IPS DF 6.9 (cell line): ENCODE measurements around the gene FBXO36.
"Not testable (repeated sequence)": the region's sequence is repeated elsewhere in the genome, so short reads cannot be mapped to it uniquely, and the experiment has no call there.

Experiments
- DNase-seq: peaks from one replicate; pipeline ENCODE4 v3.0.0-alpha.2; 2013; ENCODE audit warnings: low read depth, low spot score
- H3K27ac ChIP-seq: one replicate; pipeline ENCODE4 v1.5.1; 2013; ENCODE audit warnings: low read length, control low read depth
- H3K27me3 ChIP-seq: 2 replicates; pipeline ENCODE4 v1.6.1; 2013; ENCODE audit warnings: mild to moderate bottlenecking, low read length; ENCODE audit not compliant: control insufficient read depth, insufficient read depth
- H3K36me3 ChIP-seq: 2 replicates; pipeline ENCODE4 v1.6.1; 2013; ENCODE audit warnings: low read length; ENCODE audit not compliant: control insufficient read depth, insufficient read depth
- H3K4me1 ChIP-seq: 2 replicates; pipeline ENCODE4 v1.6.1; 2013; ENCODE audit warnings: low read length; ENCODE audit not compliant: control insufficient read depth, insufficient read depth
- H3K4me3 ChIP-seq: 2 replicates; pipeline ENCODE4 v1.5.1; 2013; ENCODE audit warnings: mild to moderate bottlenecking, low read length
- H3K9me3 ChIP-seq: 2 replicates; pipeline ENCODE4 v1.6.1; 2013; ENCODE audit warnings: low read length, inconsistent platforms; ENCODE audit not compliant: control insufficient read depth, insufficient read depth
- WGBS: extraction: QIAGEN DNeasy Blood & Tissue Kit; methylation state at CpG from one replicate; pipeline ENCODE4 v1.1.7; 2013; ENCODE audit warnings: mixed read lengths, missing lambda C conversion rate; ENCODE audit not compliant: insufficient read length, insufficient coverage; 5-methylcytosine and 5-hydroxymethylcytosine counted together

The FBXO36 gene

GRCh38 chr2:229888031-229888430 lies 34.3 kb upstream of the FBXO36 start:
- no peak overlapping the region for H3K4me3 ChIP-seq
- H3K36me3 ChIP-seq = no peaks in the 10 kb centered on the region
- no peaks in the 10 kb centered on the region for H3K4me1 ChIP-seq
- no peak for DNase-seq
- no peaks in the 10 kb centered on the region for H3K9me3 ChIP-seq
- no peak overlapping the region for H3K27ac ChIP-seq
- WGBS = no CpG with 5 or more reads among the region's 1 CpG
- H3K27me3 ChIP-seq = no peaks in the 10 kb centered on the region

GRCh38 chr2:229889023-229889422 lies 33.3 kb upstream of the FBXO36 start:
- no peaks in the 10 kb centered on the region for H3K36me3 ChIP-seq
- H3K4me1 ChIP-seq = no peaks in the 10 kb centered on the region
- no peaks in the 10 kb centered on the region for H3K27me3 ChIP-seq
- H3K4me3 ChIP-seq = no peak overlapping the region
- no CpG with 5 or more reads among the region's 2 CpGs for WGBS
- no peak overlapping the region for H3K27ac ChIP-seq
- no peak for DNase-seq
- no peaks in the 10 kb centered on the region for H3K9me3 ChIP-seq

GRCh38 chr2:229896857-229897256 lies 25.4 kb upstream of the FBXO36 start:
- Histone ChIP-seq H3K4me3 (no peak overlapping the region), H3K9me3 (no peaks in the 10 kb centered on the region), H3K27me3 (no peaks in the 10 kb centered on the region), H3K27ac (no peak overlapping the region), H3K4me1 (no peaks in the 10 kb centered on the region), H3K36me3 (no peaks in the 10 kb centered on the region)
- WGBS = no CpG with 5 or more reads among the region's 1 CpG
- no peak for DNase-seq

GRCh38 chr2:229899604-229900003 lies 22.7 kb upstream of the FBXO36 start:
- Histone ChIP-seq H3K4me3 (no peak overlapping the region), H3K36me3 (no peaks in the 10 kb centered on the region; the same call in 1 of the 2 replicates), H3K9me3 (no peaks in the 10 kb centered on the region), H3K4me1 (no peaks in the 10 kb centered on the region), H3K27me3 (no peaks in the 10 kb centered on the region), H3K27ac (no peak overlapping the region)
- DNase-seq = no peak
- WGBS = 100% methylated on average over 1 of the region's 3 CpGs

- no CpG with 5 or more reads among the region's 3 CpGs for WGBS
- no peaks in the 10 kb centered on the region for H3K27me3 ChIP-seq
- DNase-seq = no peak
- no peak overlapping the region for H3K27ac ChIP-seq
- H3K36me3 ChIP-seq = no peaks in the 10 kb centered on the region; the same call in 1 of the 2 replicates
- H3K4me3 ChIP-seq = no peak overlapping the region
- no peaks in the 10 kb centered on the region for H3K4me1 ChIP-seq
- no peaks in the 10 kb centered on the region for H3K9me3 ChIP-seq
Observed at GRCh38 chr2:229900012-229900411, 22.3 kb upstream of the FBXO36 start.

- not testable (repeated sequence) for H3K4me3 ChIP-seq, H3K36me3 ChIP-seq, H3K4me1 ChIP-seq, H3K27me3 ChIP-seq, H3K27ac ChIP-seq, H3K9me3 ChIP-seq, DNase-seq
- no CpG with 5 or more reads among the region's 9 CpGs for WGBS
Observed at GRCh38 chr2:229900514-229900913, 21.8 kb upstream of the FBXO36 start.

GRCh38 chr2:229901819-229902218 lies 20.5 kb upstream of the FBXO36 start:
- H3K4me1 ChIP-seq = no peaks in the 10 kb centered on the region
- H3K4me3 ChIP-seq = no peak overlapping the region
- H3K9me3 ChIP-seq = no peaks in the 10 kb centered on the region
- WGBS = no CpG with 5 or more reads among the region's 3 CpGs
- H3K36me3 ChIP-seq = no peaks in the 10 kb centered on the region; the same call in 1 of the 2 replicates
- no peak overlapping the region for H3K27ac ChIP-seq
- no peaks in the 10 kb centered on the region for H3K27me3 ChIP-seq
- no peak for DNase-seq

- H3K27me3 ChIP-seq = no peaks in the 10 kb centered on the region
- no peak for DNase-seq
- no CpG with 5 or more reads among the region's 3 CpGs for WGBS
- no peaks in the 10 kb centered on the region for H3K9me3 ChIP-seq
- H3K4me3 ChIP-seq = no peak overlapping the region
- no peak overlapping the region for H3K27ac ChIP-seq
- no peaks in the 10 kb centered on the region for H3K4me1 ChIP-seq
- H3K36me3 ChIP-seq = no peaks in the 10 kb centered on the region; the same call in 1 of the 2 replicates
Observed at GRCh38 chr2:229903037-229903436, 19.3 kb upstream of the FBXO36 start.

GRCh38 chr2:229905601-229906000 lies 16.7 kb upstream of the FBXO36 start:
- Histone ChIP-seq H3K27me3 (no peaks in the 10 kb centered on the region), H3K27ac (no peak overlapping the region), H3K4me3 (no peak overlapping the region), H3K4me1 (no peaks in the 10 kb centered on the region), H3K9me3 (no peaks in the 10 kb centered on the region), H3K36me3 (no peaks in the 10 kb centered on the region; the same call in 1 of the 2 replicates)
- WGBS = no CpG with 5 or more reads among the region's 2 CpGs
- DNase-seq = no peak

- no peak for DNase-seq
- WGBS = no CpG with 5 or more reads among the region's 2 CpGs
- Histone ChIP-seq H3K9me3 (no peaks in the 10 kb centered on the region), H3K4me3 (no peak overlapping the region), H3K4me1 (no peaks in the 10 kb centered on the region), H3K36me3 (peaks cover 2% of the 10 kb centered on the region; the same call in 1 of the 2 replicates), H3K27ac (no peak overlapping the region), H3K27me3 (no peaks in the 10 kb centered on the region)
Observed at GRCh38 chr2:229909090-229909489, 13.2 kb upstream of the FBXO36 start.

- H3K9me3 ChIP-seq = no peaks in the 10 kb centered on the region
- no peak for DNase-seq
- no peak overlapping the region for H3K27ac ChIP-seq
- WGBS = no CpG with 5 or more reads among the region's 1 CpG
- peaks cover 2% of the 10 kb centered on the region; the same call in 1 of the 2 replicates for H3K36me3 ChIP-seq
- H3K27me3 ChIP-seq = no peaks in the 10 kb centered on the region
- no peaks in the 10 kb centered on the region for H3K4me1 ChIP-seq
- H3K4me3 ChIP-seq = no peak overlapping the region
Observed at GRCh38 chr2:229910147-229910831, 12.0 kb upstream of the FBXO36 start.
